C4-2B (cell line): ENCODE measurements around the gene ZMYM1.

Experiments
- CTCF ChIP-seq: fragments of 450-650 bp; conservative IDR thresholded peaks from 2 replicates; pipeline ENCODE4 v1.5.1; 2017; ENCODE audit warnings: mild to moderate bottlenecking
- ZFX ChIP-seq: fragments of 450-650 bp; IDR thresholded peaks from 2 replicates; pipeline ENCODE4 v1.6.1; 2017

- TF ChIP-seq CTCF (no peak), ZFX (no peak)
These were observed 47.4 kb downstream of the ZMYM1 start for GRCh38 chr1:35126546-35126945.
